ENCODE data around the gene ANTXR2. TPM values are rescaled to one million over a fixed set of nuclear protein-coding genes. Genes with fewer than 3 reads are reported as not detected.

Gene ANTXR2
- total and polyA plus RNA-seq, 2 of the 8 experiments (the other 6 are each of a cell fraction or from before 2014, with no cell fraction given): 1.1 to 7.5 TPM

DNA sequence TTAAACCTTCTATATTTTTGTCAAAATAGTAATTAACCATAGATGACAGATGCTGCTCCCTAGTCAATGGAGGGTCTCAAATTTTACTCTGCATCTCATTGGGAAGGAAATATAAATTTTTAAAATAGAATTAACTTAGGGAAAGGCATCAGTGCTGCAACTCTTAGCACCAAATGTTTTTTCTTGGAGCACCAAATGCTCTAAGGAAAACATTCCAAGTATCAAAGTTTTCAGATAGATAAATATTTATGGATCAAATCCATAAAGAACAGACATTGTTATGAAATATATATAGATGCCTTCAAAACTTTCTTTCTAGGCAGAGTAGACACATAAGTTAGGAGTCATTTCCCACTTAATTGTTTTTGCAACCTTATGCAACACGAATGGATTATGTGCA is 168.7 kb downstream of the ANTXR2 start:
- Histone ChIP-seq H3K4me1 (replicated peaks in 1 of 4; ENCODE audit: control insufficient read depth in 3 of 4, insufficient read depth in 4 of 4, low read length in 3 of 4) (no peaks in the 10 kb centered on the region), H4K20me1 (replicated peaks in 1 of 2; ENCODE audit: control insufficient read depth in 1 of 2, insufficient read depth in 2 of 2, low read length in 2 of 2) (no peaks in the 10 kb centered on the region), H3K9me3 (ENCODE audit: insufficient read depth in 2 of 2, low read depth in 1 of 2, low read length in 1 of 2) (peaks cover 0 to 5% of the 10 kb centered on the region in 2 experiments; a peak in 1 of 4 replicates), H2AFZ (ENCODE audit: low read length) (no peak overlapping the region), H3K14ac (ENCODE audit: insufficient read length) (no peak overlapping the region), H3K79me2 (ENCODE audit: control insufficient read depth in 1 of 2, insufficient read depth in 2 of 2, low read length in 2 of 2) (no peaks in the 10 kb centered on the region), H4K91ac (replicated peaks; ENCODE audit: insufficient read length, low read length) (no peak overlapping the region), H2BK12ac (ENCODE audit: low read depth, low read length) (no peak overlapping the region), H2BK5ac (ENCODE audit: low read depth, low read length) (no peak overlapping the region), H2BK20ac (ENCODE audit: low read length) (no peak overlapping the region), H3K56ac (replicated peaks; ENCODE audit: insufficient read length, low read depth, low read length) (no peak overlapping the region), H3K27ac (ENCODE audit: low read depth, low read length) (no peak overlapping the region), H3K4ac (replicated peaks; ENCODE audit: insufficient read length, low read depth, low read length) (no peak overlapping the region), H3K4me2 (ENCODE audit: insufficient read depth in 1 of 2, low read depth in 2 of 2, low read length in 2 of 2) (no peak overlapping the region), H3K36me3 (ENCODE audit: control insufficient read depth in 2 of 4, insufficient read depth in 4 of 4, low read length in 3 of 4) (no peaks in the 10 kb centered on the region; a peak in 1 of 8 replicates), H2BK120ac (replicated peaks; ENCODE audit: low read depth, low read length) (no peak overlapping the region), H2BK15ac (ENCODE audit: low read length) (no peak overlapping the region), H3K27me3 (replicated peaks in 1 of 4; ENCODE audit: control insufficient read depth in 3 of 4, extremely low read depth in 1 of 4, insufficient read depth in 3 of 4, low read length in 3 of 4) (no peaks in the 10 kb centered on the region), H3K18ac (ENCODE audit: extremely low read depth, low read length) (no peak overlapping the region), H3K23ac (ENCODE audit: insufficient read length) (no peak overlapping the region), H4K8ac (ENCODE audit: extremely low read depth, insufficient read depth, low read length) (no peak overlapping the region), H3K9ac (replicated peaks in 1 of 4; ENCODE audit: extremely low read depth in 1 of 4, low read depth in 3 of 4, low read length in 3 of 4) (no peak overlapping the region), H4K5ac (ENCODE audit: insufficient read length, low read depth, low read length) (no peak overlapping the region), H3K23me2 (ENCODE audit: low read depth, low read length) (no peaks in the 10 kb centered on the region), H3K4me3 (ENCODE audit: extremely low read depth in 1 of 4, insufficient read depth in 2 of 4, low read depth in 3 of 4, low read length in 4 of 4) (no peak overlapping the region), H3K79me1 (ENCODE audit: low read depth, low read length) (no peaks in the 10 kb centered on the region), H2AK5ac (ENCODE audit: low read depth, low read length) (no peak overlapping the region)
- TF ChIP-seq SP1 (IDR thresholded peaks at IDR 0.05; ENCODE audit: low read depth, low read length): no peak
- no peak for TF ChIP-seq BACH1 (IDR thresholded peaks at IDR 0.05; ENCODE audit: low read length)
- TF ChIP-seq CBX5 (IDR thresholded peaks at IDR 0.05; ENCODE audit: low read depth, low read length): no peak
- DNase-seq (ENCODE audit: low read depth in 1 of 2, low spot score in 2 of 2) (no peak), FAIRE-seq (no peak)
- CTCF ChIA-PET (ENCODE audit: partially characterized antibody): no interaction called here
- POLR2A ChIA-PET (ENCODE audit: partially characterized antibody): no interaction called here
- WGBS, 2 experiments (ENCODE audit: extremely low coverage in 1 of 2, insufficient coverage in 1 of 2, insufficient read length in 1 of 2, insufficient replicate concordance in 2 of 2, low coverage in 1 of 2, low lambda C conversion rate in 2 of 2, missing lambda C conversion rate in 1 of 2): 94% methylated on average over 1 of the region's 1 CpG; no CpG with 5 or more reads in 1 of the 2 experiments

All from H1 (cell line).